HL-60 (cell line): Measurements from ENCODE around the gene WASL.
"Not testable (repeated sequence)": the region's sequence is repeated elsewhere in the genome, so short reads cannot be mapped to it uniquely, and the experiment has no call there.

Experiments
- DNase-seq, 2 experiments: peaks; one replicate each; pipeline ENCODE4 v3.0.0-alpha.2; 2010 to 2020; ENCODE audit warnings: low read depth in 1 of 2, low spot score in 1 of 2
- H3K27ac ChIP-seq: fragments of 250-450 bp; sonication (Bioruptor Pico); replicated peaks from 2 replicates; pipeline ENCODE4 v1.5.1; 2020; ENCODE audit warnings: mild to moderate bottlenecking, moderate library complexity
- H3K27me3 ChIP-seq: fragments of 250-450 bp; sonication (Bioruptor Pico); 2 replicates; pipeline ENCODE4 v1.5.1; 2021; ENCODE audit warnings: mild to moderate bottlenecking, moderate library complexity; ENCODE audit not compliant: insufficient read depth, poor library complexity, severe bottlenecking
- H3K4me3 ChIP-seq: replicated peaks from 2 replicates; pipeline ENCODE4 v1.5.1; 2011; ENCODE audit warnings: mild to moderate bottlenecking, control low read depth, low read length; ENCODE audit not compliant: insufficient read depth
- GABPA ChIP-seq: IDR thresholded peaks from 2 replicates; pipeline ENCODE4 v1.6.1; 2012; ENCODE audit warnings: low read depth
- POLR2AphosphoS5 ChIP-seq: IDR thresholded peaks from 2 replicates; pipeline ENCODE4 v1.6.1; 2012; ENCODE audit warnings: low read depth
- SPI1 ChIP-seq: IDR thresholded peaks from 2 replicates; pipeline ENCODE4 v1.6.1; 2012; ENCODE audit warnings: low read depth, mild to moderate bottlenecking, borderline replicate concordance
- TF ChIP-seq, protein P1 (sequence below): IDR thresholded peaks from 2 replicates; pipeline ENCODE4 v1.6.1; 2012; ENCODE audit warnings: low read depth; ENCODE audit not compliant: insufficient replicate concordance
- TF ChIP-seq, protein P2 (sequence below): IDR thresholded peaks from one replicate; pipeline ENCODE4 v1.5.1; 2011; ENCODE audit warnings: low read length, control low read depth, inconsistent platforms; ENCODE audit not compliant: insufficient read depth

WASL gene

DNA sequence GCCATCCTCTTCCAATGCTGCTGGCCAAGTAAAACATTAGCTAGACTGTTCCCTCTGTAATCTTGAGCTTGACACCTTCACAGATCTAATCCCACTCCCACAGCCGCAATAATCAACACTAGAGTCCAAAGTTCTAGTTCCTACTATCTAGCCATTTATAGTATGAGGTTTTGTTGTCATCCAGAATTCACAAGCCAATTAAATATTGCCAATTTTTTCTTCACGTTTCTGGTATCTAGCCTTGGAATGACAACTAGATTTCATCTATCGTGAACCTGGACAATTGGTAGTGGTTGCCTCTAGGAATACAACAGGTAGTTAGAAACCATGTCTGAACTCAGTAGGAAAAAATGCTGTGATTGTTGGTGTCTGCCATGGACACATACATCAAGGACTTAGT is 10.4 kb downstream of the WASL start:
- DNase-seq = no peak
- H3K27me3 ChIP-seq = no peaks in the 10 kb centered on the region
- no peak for TF ChIP-seq SPI1
- no peak for TF ChIP-seq GABPA
- TF ChIP-seq POLR2AphosphoS5 = no peak
- TF ChIP-seq, protein P1, sequence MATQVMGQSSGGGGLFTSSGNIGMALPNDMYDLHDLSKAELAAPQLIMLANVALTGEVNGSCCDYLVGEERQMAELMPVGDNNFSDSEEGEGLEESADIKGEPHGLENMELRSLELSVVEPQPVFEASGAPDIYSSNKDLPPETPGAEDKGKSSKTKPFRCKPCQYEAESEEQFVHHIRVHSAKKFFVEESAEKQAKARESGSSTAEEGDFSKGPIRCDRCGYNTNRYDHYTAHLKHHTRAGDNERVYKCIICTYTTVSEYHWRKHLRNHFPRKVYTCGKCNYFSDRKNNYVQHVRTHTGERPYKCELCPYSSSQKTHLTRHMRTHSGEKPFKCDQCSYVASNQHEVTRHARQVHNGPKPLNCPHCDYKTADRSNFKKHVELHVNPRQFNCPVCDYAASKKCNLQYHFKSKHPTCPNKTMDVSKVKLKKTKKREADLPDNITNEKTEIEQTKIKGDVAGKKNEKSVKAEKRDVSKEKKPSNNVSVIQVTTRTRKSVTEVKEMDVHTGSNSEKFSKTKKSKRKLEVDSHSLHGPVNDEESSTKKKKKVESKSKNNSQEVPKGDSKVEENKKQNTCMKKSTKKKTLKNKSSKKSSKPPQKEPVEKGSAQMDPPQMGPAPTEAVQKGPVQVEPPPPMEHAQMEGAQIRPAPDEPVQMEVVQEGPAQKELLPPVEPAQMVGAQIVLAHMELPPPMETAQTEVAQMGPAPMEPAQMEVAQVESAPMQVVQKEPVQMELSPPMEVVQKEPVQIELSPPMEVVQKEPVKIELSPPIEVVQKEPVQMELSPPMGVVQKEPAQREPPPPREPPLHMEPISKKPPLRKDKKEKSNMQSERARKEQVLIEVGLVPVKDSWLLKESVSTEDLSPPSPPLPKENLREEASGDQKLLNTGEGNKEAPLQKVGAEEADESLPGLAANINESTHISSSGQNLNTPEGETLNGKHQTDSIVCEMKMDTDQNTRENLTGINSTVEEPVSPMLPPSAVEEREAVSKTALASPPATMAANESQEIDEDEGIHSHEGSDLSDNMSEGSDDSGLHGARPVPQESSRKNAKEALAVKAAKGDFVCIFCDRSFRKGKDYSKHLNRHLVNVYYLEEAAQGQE = no peak
- TF ChIP-seq, protein P2, sequence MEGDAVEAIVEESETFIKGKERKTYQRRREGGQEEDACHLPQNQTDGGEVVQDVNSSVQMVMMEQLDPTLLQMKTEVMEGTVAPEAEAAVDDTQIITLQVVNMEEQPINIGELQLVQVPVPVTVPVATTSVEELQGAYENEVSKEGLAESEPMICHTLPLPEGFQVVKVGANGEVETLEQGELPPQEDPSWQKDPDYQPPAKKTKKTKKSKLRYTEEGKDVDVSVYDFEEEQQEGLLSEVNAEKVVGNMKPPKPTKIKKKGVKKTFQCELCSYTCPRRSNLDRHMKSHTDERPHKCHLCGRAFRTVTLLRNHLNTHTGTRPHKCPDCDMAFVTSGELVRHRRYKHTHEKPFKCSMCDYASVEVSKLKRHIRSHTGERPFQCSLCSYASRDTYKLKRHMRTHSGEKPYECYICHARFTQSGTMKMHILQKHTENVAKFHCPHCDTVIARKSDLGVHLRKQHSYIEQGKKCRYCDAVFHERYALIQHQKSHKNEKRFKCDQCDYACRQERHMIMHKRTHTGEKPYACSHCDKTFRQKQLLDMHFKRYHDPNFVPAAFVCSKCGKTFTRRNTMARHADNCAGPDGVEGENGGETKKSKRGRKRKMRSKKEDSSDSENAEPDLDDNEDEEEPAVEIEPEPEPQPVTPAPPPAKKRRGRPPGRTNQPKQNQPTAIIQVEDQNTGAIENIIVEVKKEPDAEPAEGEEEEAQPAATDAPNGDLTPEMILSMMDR = no peak
- H3K4me3 ChIP-seq = no peak overlapping the region
- H3K27ac ChIP-seq = no peak overlapping the region

DNA sequence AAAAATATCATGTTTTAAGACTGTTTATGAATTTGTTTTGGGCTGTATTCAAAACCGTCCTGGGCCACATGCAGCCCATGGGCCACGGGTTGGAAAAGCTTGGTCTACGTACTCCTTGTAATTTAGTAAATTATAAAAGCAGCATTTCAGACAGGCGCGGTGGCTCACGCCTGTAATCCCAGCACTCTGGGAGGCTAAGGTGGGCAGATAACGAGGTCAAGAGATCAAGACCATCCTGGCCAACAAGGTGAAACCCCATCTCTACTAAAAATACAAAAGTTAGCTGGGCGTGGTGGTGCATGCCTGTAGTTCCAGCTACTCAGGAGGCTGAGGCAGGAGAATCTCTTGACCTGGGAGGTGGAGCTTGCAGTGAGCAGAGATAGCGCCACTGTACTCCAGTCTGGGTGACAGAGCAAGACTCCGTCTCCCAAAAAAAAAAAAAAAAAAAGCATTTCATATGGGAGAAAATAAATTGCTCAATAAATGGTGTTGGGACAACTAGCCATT is 11.6 kb downstream of the WASL start:
- not testable (repeated sequence) for H3K27ac ChIP-seq

DNA sequence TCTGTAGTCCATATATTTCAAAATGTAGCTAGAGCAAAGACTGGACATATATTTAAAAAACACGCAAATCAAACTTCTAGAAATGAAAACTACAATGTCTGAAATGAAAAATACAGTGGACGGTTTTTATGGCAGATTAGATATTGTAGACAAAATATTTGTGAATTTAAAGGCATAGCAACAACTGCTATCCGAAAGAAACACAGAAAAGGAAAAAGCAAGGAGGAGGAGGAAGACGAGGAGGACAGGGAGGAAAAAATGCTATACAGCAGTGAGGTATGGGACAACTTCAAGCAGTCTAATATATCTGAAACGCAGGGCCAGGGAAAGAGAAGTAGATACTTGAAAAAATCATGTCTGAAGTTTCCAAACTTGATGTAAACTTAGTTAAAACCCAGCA is 13.3 kb downstream of the WASL start:
- no peak overlapping the region for H3K4me3 ChIP-seq
- TF ChIP-seq SPI1 (no peak), POLR2AphosphoS5 (no peak), GABPA (no peak)
- TF ChIP-seq, protein P2 = no peak
- TF ChIP-seq, protein P1 = no peak
- DNase-seq = no peak
- H3K27ac ChIP-seq = no peak overlapping the region
- H3K27me3 ChIP-seq = no peaks in the 10 kb centered on the region

More for the DNA sequence above, 11.6 kb downstream of the WASL start:
- not testable (repeated sequence) for H3K27me3 ChIP-seq, H3K4me3 ChIP-seq, DNase-seq

DNA sequence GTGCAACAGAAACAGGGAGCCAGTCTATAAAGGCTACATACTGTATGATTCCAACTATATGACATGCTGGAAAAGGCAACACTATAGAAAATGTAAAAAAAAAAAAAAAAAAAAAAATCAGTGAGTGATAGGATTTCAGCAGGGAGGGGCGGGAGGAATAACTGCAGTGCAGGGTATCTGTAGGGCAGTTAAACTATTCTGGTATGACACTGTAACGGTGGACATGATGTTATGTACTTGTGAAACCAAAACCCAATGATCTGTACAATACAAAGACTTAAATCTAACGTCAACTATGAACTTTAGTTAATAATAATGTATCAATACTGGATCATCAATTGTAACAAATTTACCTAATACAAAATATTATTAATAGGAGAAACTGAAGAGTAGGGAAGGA is 14.3 kb downstream of the WASL start:
- no peak for TF ChIP-seq POLR2AphosphoS5
- TF ChIP-seq, protein P1 = no peak
- no peak for TF ChIP-seq SPI1
- TF ChIP-seq, protein P2 = no peak
- TF ChIP-seq GABPA = no peak
- no peak for DNase-seq
- H3K27me3 ChIP-seq = no peaks in the 10 kb centered on the region
- no peak overlapping the region for H3K27ac ChIP-seq
- no peak overlapping the region for H3K4me3 ChIP-seq
